GM19372 (cell line): Measurements from ENCODE around the gene SH3YL1.
A peak's percentile ranks its signal among the peaks of the same experiment; 100 is the strongest.

Experiments used
- ATAC-seq: cut with Tn5 transposase; IDR thresholded peaks from one replicate; pipeline ENCODE4 v1.9.1; 2021; ENCODE audit warnings: mild to moderate bottlenecking, low read depth, moderate library complexity; ENCODE audit not compliant: unreplicated experiment

The SH3YL1 gene

GRCh38 chr2:263774-264492 is at the start of gene SH3YL1:
Gene SH3YL1 (minus strand): TSS chr2:264032. CDS start chr2:263984, 48 bp downstream.
- peak; percentile 23 for ATAC-seq

- no peak for ATAC-seq
Observed at GRCh38 chr2:310994-311393, 47.2 kb upstream of the SH3YL1 start.

GRCh38 chr2:309954-310510 is 46.2 kb upstream of the SH3YL1 start:
- ATAC-seq = no peak

- ATAC-seq = no peak
Observed at GRCh38 chr2:309148-309953, 45.5 kb upstream of the SH3YL1 start.

GRCh38 chr2:305366-305765 is 41.5 kb upstream of the SH3YL1 start:
- ATAC-seq = no peak

GRCh38 chr2:296354-296753 is 32.5 kb upstream of the SH3YL1 start:
- no peak for ATAC-seq

- ATAC-seq = no peak
Observed at GRCh38 chr2:295090-295489, 31.3 kb upstream of the SH3YL1 start.

GRCh38 chr2:290090-290722 is 26.4 kb upstream of the SH3YL1 start:
- ATAC-seq = no peak

- no peak for ATAC-seq
Observed at GRCh38 chr2:289362-290089, 25.7 kb upstream of the SH3YL1 start.

- no peak for ATAC-seq
Observed at GRCh38 chr2:288758-289361, 25.0 kb upstream of the SH3YL1 start.

GRCh38 chr2:287911-288757 is 24.3 kb upstream of the SH3YL1 start, which contains the start of gene ALKAL2:
Gene ALKAL2 (minus strand): TSS chr2:288091. CDS start chr2:287835, 256 bp downstream.
- peak; percentile 17 for ATAC-seq

- ATAC-seq = peak; percentile 44
Observed at GRCh38 chr2:287471-287885, 23.6 kb upstream of the SH3YL1 start.

- ATAC-seq = no peak
Observed at GRCh38 chr2:286774-287392, 23.1 kb upstream of the SH3YL1 start.

- ATAC-seq = no peak
Observed at GRCh38 chr2:286035-286434, 22.2 kb upstream of the SH3YL1 start.

GRCh38 chr2:285531-285930 is 21.7 kb upstream of the SH3YL1 start:
- no peak for ATAC-seq

GRCh38 chr2:284896-285492 is 21.2 kb upstream of the SH3YL1 start:
- no peak for ATAC-seq

GRCh38 chr2:283996-284794 is 20.4 kb upstream of the SH3YL1 start:
- ATAC-seq = no peak
